A549 (cell line): ENCODE data around the gene GRIP1. TPM values are rescaled to one million over a fixed set of nuclear protein-coding genes. Genes with fewer than 3 reads are reported as not detected.

Source experiments
- ATAC-seq, 2 experiments: fragments of 200-7000 bp in 1 of 2; fragments of >200 bp in 1 of 2; cut with Nextera tagmentation in 1 of 2; cut with Tn5 transposase in 1 of 2; 3 replicates each; pipeline versions ENCODE4 v1.8.0 to v1.9.1; 2018 to 2020; ENCODE audit warnings: mild to moderate bottlenecking in 1 of 2, moderate library complexity in 1 of 2
- CTCF ChIA-PET: fragments of 300-600 bp; sonication (Branson Sonifier 250); formaldehyde crosslinking; extraction: SDS; loops from one replicate; lab custom pipeline; 2021; ENCODE audit warnings: antibody characterized with exemption, inconsistent platforms; lab: Yijun Ruan, JAX
- POLR2A ChIA-PET: fragments of 350-600 bp; formaldehyde crosslinking; extraction: SDS; loops from one replicate; lab custom pipeline; 2021; ENCODE audit warnings: antibody characterized with exemption, inconsistent platforms; lab: Yijun Ruan, JAX
- DNase-seq, 2 experiments: peaks; one replicate each; pipeline versions ENCODE4 v3.0.0 to v3.0.0-alpha.2; 2011 to 2016; ENCODE audit warnings: low read depth in 1 of 2, low spot score in 1 of 2
- FAIRE-seq: peaks from 2 replicates; lab custom pipeline; 2011; peaks lifted over from hg19 to GRCh38; lab: Jason Lieb, UNC
- H3K27ac ChIP-seq, 2 experiments: fragments of >200 bp; sonication (Bioruptor Twin); formaldehyde crosslinking; 3 replicates each; pipeline ENCODE4 v1.5.1; 2016 to 2017
- H3K4me1 ChIP-seq: fragments of >200 bp; sonication (Bioruptor Twin); formaldehyde crosslinking; 3 replicates; pipeline ENCODE4 v1.6.1; 2016
- H3K4me2 ChIP-seq: fragments of >200 bp; sonication (Bioruptor Twin); formaldehyde crosslinking; 3 replicates; pipeline ENCODE4 v1.6.1; 2016
- H3K4me3 ChIP-seq: fragments of >200 bp; sonication (Bioruptor Twin); formaldehyde crosslinking; 3 replicates; pipeline ENCODE4 v1.5.1; 2016
- H3K9me3 ChIP-seq: fragments of >200 bp; sonication (Bioruptor Twin); formaldehyde crosslinking; 3 replicates; pipeline ENCODE4 v1.6.1; 2016
- CBX2 ChIP-seq: fragments of 200-600 bp; sonication (generic); IDR thresholded peaks from 2 replicates; pipeline ENCODE4 v1.6.1; 2016; ENCODE audit warnings: low read depth, mild to moderate bottlenecking, borderline replicate concordance
- CBX8 ChIP-seq: fragments of 200-600 bp; sonication (generic); IDR thresholded peaks from 2 replicates; pipeline ENCODE4 v1.6.1; 2016
- CHD2 ChIP-seq: fragments of 150-350 bp; IDR thresholded peaks from 2 replicates; pipeline ENCODE4 v1.6.1; 2014; ENCODE audit warnings: low read length; ENCODE audit not compliant: partially characterized antibody
- CHD4 ChIP-seq: fragments of 200-600 bp; sonication (generic); IDR thresholded peaks from 2 replicates; pipeline ENCODE4 v1.6.1; 2016; ENCODE audit warnings: antibody characterized with exemption, mild to moderate bottlenecking, borderline replicate concordance
- EHMT2 ChIP-seq: fragments of 200-600 bp; sonication (generic); IDR thresholded peaks from 2 replicates; pipeline ENCODE4 v1.6.1; 2016; ENCODE audit warnings: antibody characterized with exemption, low read depth, mild to moderate bottlenecking, moderate library complexity
- FOSB ChIP-seq: fragments of 250-450 bp; sonication (Bioruptor Pico); IDR thresholded peaks from 2 replicates; pipeline ENCODE4 v1.5.0; 2020; ENCODE audit warnings: mild to moderate bottlenecking, moderate library complexity
- FOXS1 ChIP-seq: fragments of 250-450 bp; sonication (Bioruptor Pico); IDR thresholded peaks from 2 replicates; pipeline ENCODE4 v1.5.0; 2020; ENCODE audit warnings: mild to moderate bottlenecking, moderate library complexity
- HDAC2 ChIP-seq: fragments of 200-600 bp; sonication (generic); IDR thresholded peaks from 2 replicates; pipeline ENCODE4 v1.6.1; 2016
- HEYL ChIP-seq: fragments of 250-450 bp; sonication (Bioruptor Pico); IDR thresholded peaks from 2 replicates; pipeline ENCODE4 v1.8.0; 2021; ENCODE audit warnings: mild to moderate bottlenecking, moderate library complexity
- HMGXB4 ChIP-seq: fragments of 250-450 bp; sonication (Bioruptor Pico); IDR thresholded peaks from 2 replicates; pipeline ENCODE4 v1.5.0; 2021; ENCODE audit warnings: mild to moderate bottlenecking, moderate library complexity, borderline replicate concordance
- HOXB13 ChIP-seq: fragments of 250-450 bp; sonication (Bioruptor Pico); IDR thresholded peaks from 2 replicates; pipeline ENCODE4 v1.5.0; 2020; ENCODE audit warnings: low read depth, mild to moderate bottlenecking, moderate library complexity
- HOXB5 ChIP-seq: fragments of 250-450 bp; sonication (Bioruptor Pico); IDR thresholded peaks from 2 replicates; pipeline ENCODE4 v1.5.0; 2020; ENCODE audit warnings: mild to moderate bottlenecking, moderate library complexity
- JUNB ChIP-seq: fragments of >200 bp; sonication (Bioruptor Twin); formaldehyde crosslinking; IDR thresholded peaks from 2 replicates; pipeline ENCODE4 v1.6.1; 2016
- MAFK ChIP-seq: fragments of 450-650 bp; IDR thresholded peaks from 2 replicates; pipeline ENCODE4 v1.6.1; 2014; ENCODE audit not compliant: partially characterized antibody
- NPAS2 ChIP-seq: fragments of 250-450 bp; sonication (Bioruptor Pico); IDR thresholded peaks from 2 replicates; pipeline ENCODE4 v1.8.0; 2022; ENCODE audit warnings: mild to moderate bottlenecking, moderate library complexity, borderline replicate concordance
- PHF8 ChIP-seq: fragments of 200-600 bp; sonication (generic); IDR thresholded peaks from 2 replicates; pipeline ENCODE4 v1.6.1; 2016; ENCODE audit warnings: low read depth, mild to moderate bottlenecking, antibody characterized with exemption, moderate library complexity, borderline replicate concordance
- POLR2A ChIP-seq: IDR thresholded peaks from 2 replicates; pipeline ENCODE4 v1.6.1; 2012; ENCODE audit warnings: mild to moderate bottlenecking, low read length
- POLR2AphosphoS2 ChIP-seq: conservative IDR thresholded peaks from 2 replicates; pipeline ENCODE4 v1.6.1; 2012; ENCODE audit warnings: low read length, improper control_type of control experiment, inconsistent platforms
- RAD21 ChIP-seq, 2 experiments: fragments of >200 bp in 1 of 2; sonication (Bioruptor Twin) in 1 of 2; formaldehyde crosslinking in 1 of 2; IDR thresholded peaks in 1 of 2; conservative IDR thresholded peaks in 1 of 2; 2 replicates in 1 of 2; 3 replicates in 1 of 2; pipeline ENCODE4 v1.6.1; 2012 to 2018; ENCODE audit warnings: inconsistent platforms in 1 of 2
- RFX5 ChIP-seq: fragments of 450-650 bp; IDR thresholded peaks from 2 replicates; pipeline ENCODE4 v1.7.1; 2014; ENCODE audit warnings: antibody characterized with exemption, mild to moderate bottlenecking, moderate library complexity
- RNF2 ChIP-seq: fragments of 200-600 bp; sonication (generic); IDR thresholded peaks from 2 replicates; pipeline ENCODE4 v1.6.1; 2016; ENCODE audit warnings: low read depth, mild to moderate bottlenecking, antibody characterized with exemption, moderate library complexity, borderline replicate concordance
- ZFP36 ChIP-seq: fragments of 450-650 bp; IDR thresholded peaks from 2 replicates; pipeline ENCODE4 v1.6.1; 2014; ENCODE audit warnings: borderline replicate concordance; ENCODE audit not compliant: partially characterized antibody
- WGBS: methylation state at CpG from one replicate; pipeline ENCODE4 v1.1.6; 2017; ENCODE audit errors: missing lambda C conversion rate; 5-methylcytosine and 5-hydroxymethylcytosine counted together
- polyA plus RNA-seq, 4 experiments: library from polyadenylated mRNA; depleted of rRNA in 3 of 4; stranded (reverse); fragments of >200 nt; fragmentation: RNase III in 1 of 4; extraction: RNeasy Plus Mini Kit Qiagen cat#74134 plus additional on column Dnase treatment in 1 of 4; gene quantifications; 2 replicates in 3 of 4; 3 replicates in 1 of 4; pipeline ENCODE4 v1.2.3, GENCODE V29; 2011 to 2017
- TF ChIP-seq, protein P1 (sequence below): fragments of 200-600 bp; sonication (generic); IDR thresholded peaks from 2 replicates; pipeline ENCODE4 v1.6.1; 2016; ENCODE audit warnings: antibody characterized with exemption, mild to moderate bottlenecking, moderate library complexity

Gene GRIP1
- polyA plus RNA-seq, 2 of the 4 experiments (the other 2 are of a cell fraction): 4.6 to 5.8 TPM

DNA sequence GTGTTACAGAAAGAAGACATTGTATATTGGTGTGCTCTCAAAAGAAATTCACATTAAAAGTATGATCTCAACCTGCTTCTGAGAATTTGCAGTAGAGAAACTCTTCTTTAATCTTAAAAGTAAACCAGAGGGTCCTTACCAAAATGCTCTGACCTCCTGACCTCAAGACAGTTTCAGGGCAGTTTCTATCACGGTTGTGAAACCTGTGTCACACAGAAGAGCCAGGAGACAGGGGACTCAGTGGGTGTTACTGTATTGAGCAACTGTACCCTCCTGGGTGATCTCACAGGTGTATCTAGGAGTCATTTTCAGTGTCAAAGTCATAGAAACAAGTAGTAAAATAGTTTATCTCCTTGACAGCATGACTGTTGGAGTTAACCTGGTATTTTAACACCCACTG, 178.0 kb downstream of the GRIP1 start:
- POLR2A ChIA-PET: no interaction called here
- no peak for TF ChIP-seq CHD4
- TF ChIP-seq, protein P1, sequence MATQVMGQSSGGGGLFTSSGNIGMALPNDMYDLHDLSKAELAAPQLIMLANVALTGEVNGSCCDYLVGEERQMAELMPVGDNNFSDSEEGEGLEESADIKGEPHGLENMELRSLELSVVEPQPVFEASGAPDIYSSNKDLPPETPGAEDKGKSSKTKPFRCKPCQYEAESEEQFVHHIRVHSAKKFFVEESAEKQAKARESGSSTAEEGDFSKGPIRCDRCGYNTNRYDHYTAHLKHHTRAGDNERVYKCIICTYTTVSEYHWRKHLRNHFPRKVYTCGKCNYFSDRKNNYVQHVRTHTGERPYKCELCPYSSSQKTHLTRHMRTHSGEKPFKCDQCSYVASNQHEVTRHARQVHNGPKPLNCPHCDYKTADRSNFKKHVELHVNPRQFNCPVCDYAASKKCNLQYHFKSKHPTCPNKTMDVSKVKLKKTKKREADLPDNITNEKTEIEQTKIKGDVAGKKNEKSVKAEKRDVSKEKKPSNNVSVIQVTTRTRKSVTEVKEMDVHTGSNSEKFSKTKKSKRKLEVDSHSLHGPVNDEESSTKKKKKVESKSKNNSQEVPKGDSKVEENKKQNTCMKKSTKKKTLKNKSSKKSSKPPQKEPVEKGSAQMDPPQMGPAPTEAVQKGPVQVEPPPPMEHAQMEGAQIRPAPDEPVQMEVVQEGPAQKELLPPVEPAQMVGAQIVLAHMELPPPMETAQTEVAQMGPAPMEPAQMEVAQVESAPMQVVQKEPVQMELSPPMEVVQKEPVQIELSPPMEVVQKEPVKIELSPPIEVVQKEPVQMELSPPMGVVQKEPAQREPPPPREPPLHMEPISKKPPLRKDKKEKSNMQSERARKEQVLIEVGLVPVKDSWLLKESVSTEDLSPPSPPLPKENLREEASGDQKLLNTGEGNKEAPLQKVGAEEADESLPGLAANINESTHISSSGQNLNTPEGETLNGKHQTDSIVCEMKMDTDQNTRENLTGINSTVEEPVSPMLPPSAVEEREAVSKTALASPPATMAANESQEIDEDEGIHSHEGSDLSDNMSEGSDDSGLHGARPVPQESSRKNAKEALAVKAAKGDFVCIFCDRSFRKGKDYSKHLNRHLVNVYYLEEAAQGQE: no peak
- no peak for TF ChIP-seq FOSB
- TF ChIP-seq HOXB5 (CRISPR knock-in tag): no peak
- TF ChIP-seq HMGXB4 (CRISPR knock-in tag): no peak
- no peak for TF ChIP-seq RFX5
- no peak for TF ChIP-seq NPAS2
- TF ChIP-seq HEYL: no peak
- no peak for TF ChIP-seq EHMT2
- TF ChIP-seq RNF2: no peak
- 4% methylated on average over 1 of the region's 1 CpG for WGBS

DNA sequence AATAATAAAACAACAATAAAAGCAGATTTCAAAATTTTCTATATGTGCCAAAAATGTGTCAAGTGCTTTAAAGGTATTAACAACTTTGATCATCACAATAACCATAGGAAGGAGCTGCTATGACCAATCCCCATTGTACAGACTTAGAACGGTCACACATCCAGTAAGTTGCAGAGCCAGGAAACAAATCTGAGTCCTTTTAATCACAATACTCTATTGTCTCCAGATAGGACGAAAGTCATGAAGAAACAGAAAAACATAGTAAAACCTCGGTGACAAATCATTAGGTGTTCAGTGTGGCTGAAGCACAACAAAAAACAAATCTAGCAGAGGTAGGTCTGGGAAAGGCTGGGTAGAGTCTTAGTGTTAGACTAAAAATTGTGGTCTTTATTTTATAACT, 178.8 kb downstream of the GRIP1 start:
- Histone ChIP-seq H3K9me3 (no peaks in the 10 kb centered on the region), H3K4me2 (no peak overlapping the region), H3K4me1 (no peaks in the 10 kb centered on the region), H3K27ac (no peak overlapping the region), H3K4me3 (no peak overlapping the region)
- ATAC-seq (no peak), FAIRE-seq (no peak), DNase-seq (no peak)
- TF ChIP-seq POLR2AphosphoS2: no peak
- TF ChIP-seq HOXB13 (CRISPR knock-in tag): no peak
- no peak for TF ChIP-seq POLR2A
- TF ChIP-seq FOXS1 (CRISPR knock-in tag): no peak
- TF ChIP-seq PHF8: no peak
- no peak for TF ChIP-seq HMGXB4 (CRISPR knock-in tag)
- TF ChIP-seq RFX5: no peak
- TF ChIP-seq ZFP36: no peak
- TF ChIP-seq, protein P1: no peak
- no peak for TF ChIP-seq JUNB
- TF ChIP-seq RAD21 (conservative IDR thresholded peaks at IDR 0.05 in 1 of 2, IDR thresholded peaks at IDR 0.05 in 1 of 2): no peak
- TF ChIP-seq CBX2: no peak
- no peak for TF ChIP-seq CHD4
- TF ChIP-seq HDAC2: no peak
- TF ChIP-seq RNF2: no peak
- no peak for TF ChIP-seq CBX8
- TF ChIP-seq CHD2: no peak
- TF ChIP-seq MAFK: no peak
- WGBS: 39% methylated on average over 3 of the region's 3 CpGs
- POLR2A ChIA-PET: no interaction called here
- CTCF ChIA-PET: no interaction called here

More for the DNA sequence above, 178.0 kb downstream of the GRIP1 start:
- Histone ChIP-seq H3K4me2 (no peak overlapping the region), H3K4me1 (no peaks in the 10 kb centered on the region), H3K9me3 (0 out of 3 replicates have a peak, but pooled peaks cover under 1% of the 10 kb centered on the region), H3K27ac (no peak overlapping the region), H3K4me3 (no peak overlapping the region)
- FAIRE-seq (no peak), ATAC-seq (no peak), DNase-seq (no peak)
- CTCF ChIA-PET: no interaction called here
